GM19397 (cell line): ENCODE data around the gene TRAPPC2L.

Experiments
- ATAC-seq: cut with Tn5 transposase; IDR thresholded peaks from one replicate; pipeline ENCODE4 v1.9.1; 2021; ENCODE audit warnings: mild to moderate bottlenecking, moderate library complexity; ENCODE audit not compliant: unreplicated experiment

Gene TRAPPC2L

GRCh38 chr16:88856828-88857727 lies at the start of gene TRAPPC2L, which contains the start of gene GALNS:
TSS of gene TRAPPC2L (plus strand) at chr16:88857127. CDS start at chr16:88857151, 24 bp downstream.
TSS of gene GALNS (minus strand) at chr16:88856947. CDS start at chr16:88856877, 70 bp downstream.
- peak; percentile 84 for ATAC-seq

GRCh38 chr16:88807142-88807625 lies 49.7 kb upstream of the TRAPPC2L start:
- no peak for ATAC-seq

GRCh38 chr16:88807626-88808453 lies 49.1 kb upstream of the TRAPPC2L start:
- no peak for ATAC-seq

GRCh38 chr16:88809068-88809675 lies 47.8 kb upstream of the TRAPPC2L start:
- no peak for ATAC-seq

DNA sequence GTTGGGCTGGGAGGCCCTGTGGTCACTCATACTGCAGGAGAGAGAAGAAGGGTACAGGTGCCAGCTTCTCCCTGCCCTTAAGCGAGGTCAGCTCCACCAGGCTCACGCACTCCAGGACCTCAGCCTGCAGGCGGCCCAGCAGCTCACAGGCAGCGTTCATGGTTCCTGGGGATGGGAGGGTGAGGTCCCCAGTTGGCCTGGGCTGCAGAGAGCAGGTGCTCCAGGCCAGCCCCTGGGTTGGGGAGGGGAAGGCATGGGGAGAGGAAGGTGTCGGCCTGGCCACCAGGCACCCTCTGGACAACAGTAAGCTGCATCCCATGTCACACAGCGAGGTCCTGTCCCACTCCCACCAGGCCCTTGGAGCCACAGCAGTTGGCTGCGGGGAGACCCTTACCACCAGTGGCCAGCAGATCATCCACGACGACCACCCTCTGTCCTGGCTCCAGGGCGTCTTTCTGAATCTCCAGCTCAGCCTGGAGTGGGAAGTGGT lies 47.2 kb upstream of the TRAPPC2L start:
- ATAC-seq: no peak

DNA sequence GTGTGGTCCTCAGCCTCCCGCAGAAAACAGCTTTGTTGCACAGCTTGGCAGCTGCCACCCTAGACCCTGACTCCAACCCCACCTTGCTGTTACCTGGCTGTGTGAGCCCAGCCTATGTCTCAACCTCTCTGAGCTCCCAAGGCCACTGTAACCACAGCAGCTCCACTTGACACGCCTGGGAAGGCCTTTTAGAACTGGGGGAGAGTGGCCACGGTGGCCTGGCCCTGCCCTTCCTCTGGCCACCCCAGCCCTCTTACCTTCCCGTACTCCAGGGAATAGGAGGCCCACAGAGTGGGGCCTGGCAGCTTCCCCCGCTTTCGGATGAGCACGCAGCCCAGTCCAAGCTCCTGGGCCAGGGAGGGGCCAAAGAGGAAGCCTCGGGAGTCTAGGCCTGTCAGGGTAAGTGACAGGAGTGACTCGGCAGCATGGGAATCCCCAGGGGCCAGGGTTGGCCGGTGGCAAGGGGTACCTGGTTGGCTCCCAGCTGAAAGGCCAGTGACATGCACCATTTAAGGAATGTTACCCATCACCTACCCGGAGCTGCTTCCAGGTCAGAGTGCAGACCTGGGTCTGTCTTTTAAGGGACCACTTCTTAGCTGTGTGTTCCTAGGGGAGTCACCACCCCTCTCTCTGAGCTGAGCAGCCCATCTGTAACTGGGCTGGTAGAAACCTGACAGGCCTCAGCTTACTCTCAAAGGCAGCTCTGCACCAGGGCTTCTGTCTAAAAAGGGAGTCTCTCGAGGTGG lies 46.6 kb upstream of the TRAPPC2L start:
- ATAC-seq: no peak

GRCh38 chr16:88810912-88811768 lies 45.8 kb upstream of the TRAPPC2L start:
- peak; percentile 42 for ATAC-seq

DNA sequence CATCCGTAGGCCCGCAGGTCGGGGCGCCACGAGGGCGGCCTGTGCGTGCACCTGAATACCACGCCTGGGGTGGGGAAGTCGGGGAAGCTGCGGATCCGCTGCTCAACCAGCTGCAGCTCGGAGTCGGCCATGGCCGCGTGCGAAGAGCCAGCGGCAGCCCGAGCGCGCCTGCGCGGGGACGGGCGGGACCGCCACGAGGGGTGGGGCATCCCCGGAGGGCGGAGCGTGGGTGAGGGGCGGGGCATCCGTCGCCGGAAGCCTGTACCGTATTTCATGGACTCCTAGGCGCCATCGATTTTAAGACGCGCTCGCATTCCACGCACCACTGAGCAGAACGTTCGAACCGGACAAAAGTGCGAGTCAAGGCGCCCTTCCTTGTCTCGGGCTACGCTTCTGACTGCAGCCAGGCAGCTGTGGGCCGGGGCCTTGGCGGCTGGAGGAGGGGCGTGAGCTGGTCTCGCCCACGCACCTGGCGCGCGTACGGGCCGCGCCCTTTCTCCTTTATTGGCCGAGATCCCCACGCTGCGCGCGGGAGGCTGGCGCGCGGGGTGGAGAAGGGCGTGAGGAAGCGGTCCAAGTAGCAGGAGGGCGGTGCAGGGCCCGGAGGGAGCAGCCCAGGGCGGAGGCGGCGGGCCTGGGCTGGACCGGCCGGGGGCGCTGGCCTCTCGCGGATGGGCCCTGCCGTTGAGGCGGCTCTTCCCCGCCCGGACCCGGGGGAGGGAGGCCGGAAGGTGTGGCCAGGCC lies 45.0 kb upstream of the TRAPPC2L start, which contains the start of gene APRT:
Gene APRT, minus strand, starts transcription at position 160 of the 744 bp plus-strand sequence. Its CDS starts 29 bp downstream, at position 131.
- ATAC-seq: peak; percentile 75

DNA sequence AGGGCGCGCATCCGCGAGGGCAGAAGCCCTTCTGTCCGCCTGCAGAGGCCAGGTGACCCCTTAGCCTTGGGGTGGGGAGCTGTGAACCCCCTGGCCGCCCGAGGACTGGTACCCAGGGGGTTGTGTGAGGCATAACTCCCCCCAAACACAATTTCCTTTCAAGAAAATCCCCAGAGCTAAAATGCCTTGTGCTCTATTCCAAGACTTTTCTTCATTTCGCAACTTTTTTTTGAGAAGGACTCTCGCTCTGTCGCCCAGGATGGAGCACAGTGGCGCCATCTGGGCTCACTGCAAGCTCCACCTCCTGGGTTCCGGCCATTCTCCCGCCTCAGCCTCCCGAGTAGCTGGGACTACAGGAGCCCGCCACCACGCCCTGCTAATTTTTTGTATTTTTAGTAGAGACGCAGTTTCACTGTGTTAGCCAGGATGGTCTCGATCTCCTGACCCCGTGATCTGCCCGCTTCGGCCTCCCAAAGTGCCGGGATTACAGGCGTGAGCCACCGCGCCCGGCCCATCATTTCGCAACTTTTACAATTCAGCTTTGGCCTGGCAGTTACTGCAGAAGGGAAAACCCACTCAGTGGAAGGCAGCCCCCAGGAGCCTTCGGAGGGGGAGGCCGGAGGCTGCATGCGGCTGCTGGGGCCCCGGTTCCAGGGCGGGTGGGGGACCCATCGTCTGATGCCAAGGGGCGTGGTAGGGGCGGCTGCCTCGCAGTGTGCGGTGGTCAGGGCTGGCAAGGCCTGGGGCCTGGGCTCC lies 44.2 kb upstream of the TRAPPC2L start:
- ATAC-seq: no peak

GRCh38 chr16:88813269-88814143 lies 43.4 kb upstream of the TRAPPC2L start:
- no peak for ATAC-seq

- ATAC-seq: no peak
These were observed 42.8 kb upstream of the TRAPPC2L start for GRCh38 chr16:88814144-88814502.

DNA sequence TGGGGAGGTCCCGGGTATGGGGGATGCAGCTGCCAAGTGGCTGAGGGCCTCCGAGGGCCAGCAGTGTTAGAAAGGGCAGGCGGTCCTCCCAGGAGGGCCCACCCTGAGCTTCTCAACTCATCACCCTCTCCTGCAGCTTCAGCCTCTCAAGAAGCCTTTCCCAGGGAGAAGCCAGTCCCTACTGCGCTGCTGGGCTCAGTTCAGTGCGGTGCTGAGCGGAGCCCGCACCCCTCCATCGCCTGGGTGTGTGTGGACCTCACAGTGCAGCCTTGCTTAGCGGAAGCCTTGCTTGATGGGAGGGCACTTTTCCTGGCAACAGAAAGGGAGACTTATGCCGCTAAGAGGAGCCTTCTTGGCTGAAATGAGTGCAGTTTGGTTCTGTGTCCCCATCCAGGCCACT lies 41.7 kb upstream of the TRAPPC2L start:
- ATAC-seq: no peak

GRCh38 chr16:88815901-88816589 lies 40.9 kb upstream of the TRAPPC2L start:
- ATAC-seq: no peak

- no peak for ATAC-seq
These were observed 40.0 kb upstream of the TRAPPC2L start for GRCh38 chr16:88816736-88817535.

- no peak for ATAC-seq
These were observed 38.9 kb upstream of the TRAPPC2L start for GRCh38 chr16:88817785-88818574.
